SU-DHL-6 (cell line): ENCODE measurements around the gene TOM1L2.

Experiments
- CTCF ChIP-seq: fragments of 200-600 bp; sonication (generic); IDR thresholded peaks from one replicate; pipeline ENCODE4 v1.5.1; 2017; ENCODE audit warnings: antibody characterized with exemption, mild to moderate bottlenecking, low read length, moderate library complexity; ENCODE audit not compliant: insufficient read depth, poor library complexity, severe bottlenecking
- EZH2phosphoT487 ChIP-seq: fragments of 200-600 bp; sonication (generic), shearing (Covaris generic); conservative IDR thresholded peaks from 2 replicates; pipeline ENCODE4 v1.6.1; 2018; ENCODE audit warnings: mild to moderate bottlenecking, antibody characterized with exemption, low read length, moderate library complexity, mixed read lengths

GRCh38 chr17:17902376-17902775, 69.8 kb downstream of the TOM1L2 start:
- TF ChIP-seq CTCF (no peak), EZH2phosphoT487 (no peak)
